Gastroesophageal sphincter (tissue), 4 donors: ENCODE results near the gene PHF12. TPM values are rescaled to one million over a fixed set of nuclear protein-coding genes. Genes with fewer than 3 reads are reported as not detected.
A peak's percentile ranks its signal among the peaks of the same experiment; 100 is the strongest.

ENCODE experiments used
- ATAC-seq: fragments of 150-250 bp; one replicate; pipeline ENCODE4 v1.9.1; 2016; ENCODE audit warnings: mild to moderate bottlenecking, moderate library complexity
- H3K27ac ChIP-seq, 4 donors: fragments of 200-600 bp; sonication (generic) in 3 of 4; 1 replicate in 3 of 4; 2 replicates in 1 of 4; pipeline ENCODE4 v1.5.1; 2016 to 2019
- H3K27me3 ChIP-seq: fragments of 200-600 bp; sonication (generic); one replicate; pipeline ENCODE4 v1.5.1; 2019
- H3K36me3 ChIP-seq, 2 donors: fragments of 200-600 bp; sonication (generic); one replicate each; pipeline ENCODE4 v1.5.1; 2019; ENCODE audit warnings: control low read depth in 1 of 2
- H3K4me1 ChIP-seq, 3 donors: fragments of 200-600 bp; sonication (generic); 1 replicate in 2 of 3; 2 replicates in 1 of 3; pipeline ENCODE4 v1.5.1; 2016 to 2019; ENCODE audit warnings: control low read depth in 2 of 3
- H3K4me3 ChIP-seq, 2 donors: fragments of 200-600 bp; sonication (generic); one replicate each; pipeline ENCODE4 v1.5.1; 2019; ENCODE audit warnings: mild to moderate bottlenecking in 1 of 2, moderate library complexity in 1 of 2
- H3K9me3 ChIP-seq, 3 donors: fragments of 200-600 bp; sonication (generic); one replicate each; pipeline ENCODE4 v1.5.1; 2017 to 2019; ENCODE audit warnings: control low read depth in 2 of 3
- CTCF ChIP-seq, 4 experiments: fragments of 200-600 bp in 2 of 4; fragments of 450-650 bp in 2 of 4; sonication (generic) in 1 of 4; IDR thresholded peaks; one replicate each; pipeline ENCODE4 v1.5.1; 2017 to 2019; ENCODE audit warnings: antibody characterized with exemption in 4 of 4, mild to moderate bottlenecking in 2 of 4, moderate library complexity in 2 of 4
- EP300 ChIP-seq: sonication (generic); formaldehyde crosslinking; IDR thresholded peaks from one replicate; pipeline ENCODE4 v1.6.1; 2017; ENCODE audit warnings: antibody characterized with exemption, mild to moderate bottlenecking
- POLR2A ChIP-seq, 2 donors: fragments of 450-650 bp; IDR thresholded peaks; one replicate each; pipeline ENCODE4 v1.6.1; 2017; ENCODE audit warnings: antibody characterized with exemption in 2 of 2, mild to moderate bottlenecking in 2 of 2, moderate library complexity in 1 of 2
- POLR2AphosphoS5 ChIP-seq: sonication (generic); formaldehyde crosslinking; IDR thresholded peaks from one replicate; pipeline ENCODE4 v1.6.1; 2017; ENCODE audit warnings: antibody characterized with exemption
- WGBS, 2 donors: methylation state at CpG; one replicate each; pipeline ENCODE4 v1.1.5; 2018; ENCODE audit warnings: low coverage in 1 of 2; 5-methylcytosine and 5-hydroxymethylcytosine counted together
- total RNA-seq, 4 donors: library from RNA; depleted of rRNA; stranded (reverse); fragments of >200 nt; gene quantifications; one replicate each; pipeline ENCODE4 v1.1.0, GENCODE V29; 2016

PHF12 gene
- total RNA-seq, 4 donors from 2014 or later = 20.2 to 46.9 (median 37.8) TPM

GRCh38 chr17:28871056-28871579 lies 80.2 kb downstream of the PHF12 start:
- no peaks in the 10 kb centered on the region for H3K27me3 ChIP-seq
- WGBS, 2 donors = 100% methylated on average over 1 of the region's 6 CpGs; no CpG with 5 or more reads in 1 of the 2 donors
- no peaks in the 10 kb centered on the region for H3K9me3 ChIP-seq
- no peak overlapping the region for H3K4me3 ChIP-seq
- H3K4me1 ChIP-seq = no peaks in the 10 kb centered on the region
- no peak overlapping the region for H3K27ac ChIP-seq
- H3K36me3 ChIP-seq = no peaks in the 10 kb centered on the region
- no peak for ATAC-seq
- no peak for TF ChIP-seq EP300
- TF ChIP-seq POLR2AphosphoS5 = no peak

GRCh38 chr17:28867276-28867675 lies 84.0 kb downstream of the PHF12 start:
- Histone ChIP-seq H3K27ac (no peak overlapping the region), H3K9me3 (no peaks in the 10 kb centered on the region), H3K4me1 (no peaks in the 10 kb centered on the region), H3K4me3 (no peak overlapping the region), H3K36me3 (no peaks in the 10 kb centered on the region), H3K27me3 (no peaks in the 10 kb centered on the region)
- TF ChIP-seq CTCF (IDR thresholded peaks at IDR 0.05) = no peak
- no peak for TF ChIP-seq EP300
- TF ChIP-seq POLR2AphosphoS5 = no peak
- TF ChIP-seq POLR2A (IDR thresholded peaks at IDR 0.05) = no peak
- no peak for ATAC-seq
- WGBS, 2 donors = 86 to 89% methylated on average over 5 of the region's 7 CpGs

GRCh38 chr17:28865946-28866752 lies 85.2 kb downstream of the PHF12 start:
- WGBS, 2 donors = 79 to 90% methylated on average over 4 to 5 of the region's 13 CpGs
- H3K4me3 ChIP-seq = no peak overlapping the region
- TF ChIP-seq POLR2A (IDR thresholded peaks at IDR 0.05) (no peak), POLR2AphosphoS5 (no peak), CTCF (IDR thresholded peaks at IDR 0.05) (no peak), EP300 (no peak)
- no peaks in the 10 kb centered on the region for H3K4me1 ChIP-seq
- H3K36me3 ChIP-seq = peaks cover 0 to 6% of the 10 kb centered on the region in 2 donors
- H3K9me3 ChIP-seq = no peaks in the 10 kb centered on the region
- no peaks in the 10 kb centered on the region for H3K27me3 ChIP-seq
- ATAC-seq = no peak
- H3K27ac ChIP-seq = no peak overlapping the region

GRCh38 chr17:28864991-28865849 lies 86.1 kb downstream of the PHF12 start:
- Histone ChIP-seq H3K27me3 (no peaks in the 10 kb centered on the region), H3K36me3 (peaks cover 0 to 16% of the 10 kb centered on the region in 2 donors), H3K4me1 (no peaks in the 10 kb centered on the region), H3K9me3 (no peaks in the 10 kb centered on the region), H3K4me3 (no peak overlapping the region), H3K27ac (no peak overlapping the region)
- 81 to 86% methylated on average over 3 to 5 of the region's 11 CpGs for WGBS, 2 donors
- TF ChIP-seq POLR2AphosphoS5 (no peak), CTCF (IDR thresholded peaks at IDR 0.05) (no peak), EP300 (no peak), POLR2A (IDR thresholded peaks at IDR 0.05) (no peak)
- ATAC-seq = peak; percentile 25

- no peaks in the 10 kb centered on the region for H3K4me1 ChIP-seq
- peaks cover 0 to 28% of the 10 kb centered on the region in 2 donors for H3K36me3 ChIP-seq
- H3K4me3 ChIP-seq = no peak overlapping the region
- no peak overlapping the region for H3K27ac ChIP-seq
- no peak for TF ChIP-seq CTCF (IDR thresholded peaks at IDR 0.05)
- TF ChIP-seq POLR2AphosphoS5 = no peak
- TF ChIP-seq EP300 = no peak
- no peak for TF ChIP-seq POLR2A (IDR thresholded peaks at IDR 0.05)
- no peaks in the 10 kb centered on the region for H3K27me3 ChIP-seq
- 91 to 100% methylated on average over 1 of the region's 1 CpG for WGBS, 2 donors
- ATAC-seq = no peak
- H3K9me3 ChIP-seq = no peaks in the 10 kb centered on the region
Measured at GRCh38 chr17:28863953-28864352, 87.4 kb downstream of the PHF12 start.
